Tibial nerve (tissue), 4 donors: ENCODE results near the gene LRRTM3.

Experiments
- EP300 ChIP-seq, 2 donors: sonication (generic); formaldehyde crosslinking; IDR thresholded peaks; one replicate each; pipeline ENCODE4 v1.6.1; 2017; ENCODE audit warnings: antibody characterized with exemption in 2 of 2, mild to moderate bottlenecking in 1 of 2
- POLR2A ChIP-seq, 2 donors: fragments of 450-650 bp; IDR thresholded peaks; one replicate each; pipeline ENCODE4 v1.6.1; 2017; ENCODE audit warnings: antibody characterized with exemption in 2 of 2, mild to moderate bottlenecking in 2 of 2, moderate library complexity in 2 of 2
- TF ChIP-seq, protein P1 (sequence below), 5 experiments: fragments of 200-600 bp in 3 of 5; fragments of 450-650 bp in 2 of 5; sonication (generic) in 3 of 5; IDR thresholded peaks; one replicate each; pipeline ENCODE4 v1.5.1; 2016 to 2019; ENCODE audit warnings: antibody characterized with exemption in 5 of 5, mild to moderate bottlenecking in 3 of 5, moderate library complexity in 2 of 5

DNA sequence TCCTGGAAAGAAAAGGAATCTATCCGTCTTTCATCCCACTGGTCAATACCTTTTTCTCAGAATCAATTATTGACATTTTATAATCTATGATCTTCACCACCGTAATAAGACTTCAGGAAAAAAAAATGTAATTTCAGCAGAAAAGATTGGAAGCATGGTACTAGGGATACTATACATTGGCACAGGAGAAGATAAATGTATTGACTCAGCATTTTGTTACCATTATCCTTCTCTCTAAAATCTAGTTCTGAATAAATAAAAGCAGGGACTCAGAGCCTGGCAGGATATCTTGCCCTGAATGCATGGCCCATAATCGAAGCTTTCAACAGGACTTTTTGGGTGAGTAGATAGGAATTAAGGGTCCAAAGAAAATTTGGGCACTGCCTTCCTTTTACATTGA, 120.7 kb downstream of the LRRTM3 start:
- TF ChIP-seq EP300 (IDR thresholded peaks at IDR 0.05), result no peak
- TF ChIP-seq, protein P1, sequence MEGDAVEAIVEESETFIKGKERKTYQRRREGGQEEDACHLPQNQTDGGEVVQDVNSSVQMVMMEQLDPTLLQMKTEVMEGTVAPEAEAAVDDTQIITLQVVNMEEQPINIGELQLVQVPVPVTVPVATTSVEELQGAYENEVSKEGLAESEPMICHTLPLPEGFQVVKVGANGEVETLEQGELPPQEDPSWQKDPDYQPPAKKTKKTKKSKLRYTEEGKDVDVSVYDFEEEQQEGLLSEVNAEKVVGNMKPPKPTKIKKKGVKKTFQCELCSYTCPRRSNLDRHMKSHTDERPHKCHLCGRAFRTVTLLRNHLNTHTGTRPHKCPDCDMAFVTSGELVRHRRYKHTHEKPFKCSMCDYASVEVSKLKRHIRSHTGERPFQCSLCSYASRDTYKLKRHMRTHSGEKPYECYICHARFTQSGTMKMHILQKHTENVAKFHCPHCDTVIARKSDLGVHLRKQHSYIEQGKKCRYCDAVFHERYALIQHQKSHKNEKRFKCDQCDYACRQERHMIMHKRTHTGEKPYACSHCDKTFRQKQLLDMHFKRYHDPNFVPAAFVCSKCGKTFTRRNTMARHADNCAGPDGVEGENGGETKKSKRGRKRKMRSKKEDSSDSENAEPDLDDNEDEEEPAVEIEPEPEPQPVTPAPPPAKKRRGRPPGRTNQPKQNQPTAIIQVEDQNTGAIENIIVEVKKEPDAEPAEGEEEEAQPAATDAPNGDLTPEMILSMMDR (IDR thresholded peaks at IDR 0.05), result no peak
- TF ChIP-seq POLR2A (IDR thresholded peaks at IDR 0.05), result no peak
